Adrenal gland (tissue), 12 donors: Measurements from ENCODE around the gene ABCG2. TPM values are rescaled to one million over a fixed set of nuclear protein-coding genes. Genes with fewer than 3 reads are reported as not detected.

Experiments
- DNase-seq, 7 donors: peaks; one replicate each; pipeline ENCODE4 v3.0.0-alpha.2; 2019 to 2020
- H3K27ac ChIP-seq, 5 donors: fragments of 200-600 bp; sonication (generic) in 4 of 5; 1 replicate in 3 of 5; 2 replicates in 2 of 5; pipeline versions ENCODE4 v1.5.1 to v1.8.0; 2016 to 2020; ENCODE audit warnings: mild to moderate bottlenecking in 1 of 5
- H3K27me3 ChIP-seq: fragments of 200-600 bp; 2 replicates; pipeline ENCODE4 v1.8.0; 2021
- H3K36me3 ChIP-seq, 2 donors: fragments of 200-600 bp; replicated peaks in 1 of 2; 1 replicate in 1 of 2; 2 replicates in 1 of 2; pipeline versions ENCODE4 v1.5.1 to v1.8.0; 2018 to 2022
- H3K4me1 ChIP-seq, 2 donors: fragments of 200-600 bp; replicated peaks in 1 of 2; 1 replicate in 1 of 2; 2 replicates in 1 of 2; pipeline versions ENCODE4 v1.5.1 to v1.8.0; 2018 to 2021
- H3K4me3 ChIP-seq, 4 donors: fragments of 200-600 bp; sonication (generic) in 3 of 4; one replicate each; pipeline ENCODE4 v1.5.1; 2016 to 2018
- H3K9me3 ChIP-seq, 3 donors: fragments of 200-600 bp; sonication (generic) in 1 of 3; replicated peaks in 1 of 3; 1 replicate in 2 of 3; 2 replicates in 1 of 3; pipeline versions ENCODE4 v1.5.1 to v1.8.0; 2016 to 2021
- POLR2A ChIP-seq, 2 donors: fragments of 450-650 bp; IDR thresholded peaks; one replicate each; pipeline ENCODE4 v1.6.1; 2017; ENCODE audit warnings: antibody characterized with exemption in 2 of 2, mild to moderate bottlenecking in 2 of 2, moderate library complexity in 1 of 2
- WGBS, 4 donors: extraction: QIAGEN DNeasy Blood & Tissue Kit in 2 of 4; methylation state at CpG; one replicate each; pipeline versions ENCODE4 v1.1.5 to v1.1.7; 2013 to 2017; 5-methylcytosine and 5-hydroxymethylcytosine counted together
- intact Hi-C, 2 donors: fragments of 100-400 bp; cut with DNase I; formaldehyde crosslinking; loops; one replicate each; pipeline versions ENCODE4 v1.14.1 to v1.15.0; 2022 to 2023
- polyA plus RNA-seq, 3 donors: library from polyadenylated mRNA; stranded (reverse); fragments of 200-250 nt in 2 of 3; fragments of 350-450 nt in 1 of 3; fragmentation: Illumina TruSeq in 1 of 3; extraction: RNeasy Lipid Tissue Mini Kit (QIAGEN cat#74804) in 1 of 3; gene quantifications; one replicate each; pipeline ENCODE4 v1.2.3, GENCODE V29; 2013 to 2014
- total RNA-seq, 9 donors: library from RNA; depleted of rRNA in 4 of 9; stranded (reverse); fragments of >200 nt in 4 of 9; fragments of 120-200 nt in 1 of 9; fragmentation: NEBNext Ultra II Directional in 1 of 9; extraction: Animal tissue kit (Norgen Biotek cat#: 25700) in 1 of 9; gene quantifications; one replicate each; pipeline versions ENCODE4 v1.1.0 to v1.2.4, GENCODE V29; 2013 to 2023
- TF ChIP-seq, protein P1 (sequence below), 6 experiments: fragments of 450-650 bp in 4 of 6; fragments of 200-600 bp in 2 of 6; sonication (generic) in 1 of 6; IDR thresholded peaks; 1 replicate in 5 of 6; 2 replicates in 1 of 6; pipeline versions ENCODE4 v1.5.1 to v1.8.0; 2016 to 2021; ENCODE audit warnings: antibody characterized with exemption in 6 of 6, mild to moderate bottlenecking in 2 of 6, moderate library complexity in 1 of 6
- donor health status: healthy with polysubstance abuse.
- donor health status: Bipolar disorder and iron deficiency.
- donor health status: DM: yes; HTN: yes; CAD: no.
- donor health status: DM: no; HTN: no; CAD: no.
- donor health status: DM: no; HTN: no; CAD: no.
- donor health status: DM: yes; HTN: yes; CAD: no.

Gene ABCG2
- total and polyA plus RNA-seq, 12 donors: 2.0 to 22.0 (median 6.4) TPM

DNA sequence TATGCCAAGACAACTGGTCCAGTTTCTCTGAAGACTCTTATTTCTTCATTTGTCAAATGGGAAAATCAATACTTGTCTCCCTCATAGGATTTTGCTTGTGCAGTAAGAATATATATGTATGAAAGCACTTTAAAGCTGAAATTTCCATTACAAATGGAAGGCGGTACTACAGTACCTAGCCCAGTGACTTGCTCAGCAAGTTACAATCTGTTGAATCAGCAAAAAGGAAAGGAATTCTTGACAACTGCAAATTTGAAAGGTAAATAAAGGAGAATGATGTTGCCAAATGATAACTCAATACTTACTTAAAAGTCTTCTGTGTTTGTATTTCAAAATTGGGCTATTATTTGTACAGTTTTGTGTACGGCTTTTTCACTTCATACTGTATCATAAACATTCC lies 79.9 kb downstream of the ABCG2 start:
- Histone ChIP-seq H3K27ac (no peak overlapping the region), H3K36me3 (peaks cover 0 to 28% of the 10 kb centered on the region in 2 donors), H3K9me3 (no peaks in the 10 kb centered on the region), H3K4me1 (no peaks in the 10 kb centered on the region), H3K4me3 (no peak overlapping the region), H3K27me3 (no peaks in the 10 kb centered on the region)
- intact Hi-C loops: no loop called here
- DNase-seq: no peak
- no peak for TF ChIP-seq POLR2A (IDR thresholded peaks at IDR 0.05)
- TF ChIP-seq, protein P1, sequence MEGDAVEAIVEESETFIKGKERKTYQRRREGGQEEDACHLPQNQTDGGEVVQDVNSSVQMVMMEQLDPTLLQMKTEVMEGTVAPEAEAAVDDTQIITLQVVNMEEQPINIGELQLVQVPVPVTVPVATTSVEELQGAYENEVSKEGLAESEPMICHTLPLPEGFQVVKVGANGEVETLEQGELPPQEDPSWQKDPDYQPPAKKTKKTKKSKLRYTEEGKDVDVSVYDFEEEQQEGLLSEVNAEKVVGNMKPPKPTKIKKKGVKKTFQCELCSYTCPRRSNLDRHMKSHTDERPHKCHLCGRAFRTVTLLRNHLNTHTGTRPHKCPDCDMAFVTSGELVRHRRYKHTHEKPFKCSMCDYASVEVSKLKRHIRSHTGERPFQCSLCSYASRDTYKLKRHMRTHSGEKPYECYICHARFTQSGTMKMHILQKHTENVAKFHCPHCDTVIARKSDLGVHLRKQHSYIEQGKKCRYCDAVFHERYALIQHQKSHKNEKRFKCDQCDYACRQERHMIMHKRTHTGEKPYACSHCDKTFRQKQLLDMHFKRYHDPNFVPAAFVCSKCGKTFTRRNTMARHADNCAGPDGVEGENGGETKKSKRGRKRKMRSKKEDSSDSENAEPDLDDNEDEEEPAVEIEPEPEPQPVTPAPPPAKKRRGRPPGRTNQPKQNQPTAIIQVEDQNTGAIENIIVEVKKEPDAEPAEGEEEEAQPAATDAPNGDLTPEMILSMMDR (IDR thresholded peaks at IDR 0.05): no peak
- WGBS, 4 donors: 75 to 97% (median 96%) methylated on average over 2 of the region's 2 CpGs

DNA sequence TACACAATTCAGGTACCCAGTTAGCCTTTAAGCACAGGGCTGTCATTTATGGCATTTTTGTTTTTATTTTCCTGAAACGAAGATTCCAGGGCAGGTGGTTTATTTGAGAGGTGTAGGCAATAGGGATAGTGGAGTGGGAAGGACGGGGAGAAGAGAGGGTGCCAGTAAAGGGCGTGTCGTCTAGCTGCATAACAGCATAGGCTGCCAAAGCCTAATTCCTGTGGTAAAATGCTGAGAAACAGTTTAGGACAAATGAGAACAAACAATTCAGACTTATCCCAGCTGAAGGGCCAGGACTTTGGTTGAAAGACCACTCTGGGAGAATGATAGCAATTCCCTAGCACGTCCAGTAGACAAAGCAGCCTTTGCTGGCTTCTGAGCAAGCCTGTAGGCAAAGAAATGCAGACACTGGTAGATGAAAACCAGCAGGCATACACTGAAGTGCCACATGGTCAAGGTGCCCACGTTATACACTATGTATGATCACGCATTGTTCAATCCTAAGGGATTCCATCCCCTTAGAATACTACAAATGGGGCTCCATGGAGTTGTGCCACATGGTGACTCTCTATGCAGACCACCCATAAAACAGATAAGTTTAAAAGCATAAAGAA lies 80.4 kb downstream of the ABCG2 start:
- WGBS, 4 donors: 92 to 95% (median 94%) methylated on average over 7 of the region's 7 CpGs
- Histone ChIP-seq H3K27me3 (no peaks in the 10 kb centered on the region), H3K4me3 (no peak overlapping the region), H3K9me3 (no peaks in the 10 kb centered on the region), H3K4me1 (no peaks in the 10 kb centered on the region), H3K27ac (no peak overlapping the region), H3K36me3 (peaks cover 0 to 28% of the 10 kb centered on the region in 2 donors)
- intact Hi-C loops: no loop called here
- TF ChIP-seq, protein P1 (IDR thresholded peaks at IDR 0.05): no peak
- TF ChIP-seq POLR2A (IDR thresholded peaks at IDR 0.05): no peak
- no peak for DNase-seq

DNA sequence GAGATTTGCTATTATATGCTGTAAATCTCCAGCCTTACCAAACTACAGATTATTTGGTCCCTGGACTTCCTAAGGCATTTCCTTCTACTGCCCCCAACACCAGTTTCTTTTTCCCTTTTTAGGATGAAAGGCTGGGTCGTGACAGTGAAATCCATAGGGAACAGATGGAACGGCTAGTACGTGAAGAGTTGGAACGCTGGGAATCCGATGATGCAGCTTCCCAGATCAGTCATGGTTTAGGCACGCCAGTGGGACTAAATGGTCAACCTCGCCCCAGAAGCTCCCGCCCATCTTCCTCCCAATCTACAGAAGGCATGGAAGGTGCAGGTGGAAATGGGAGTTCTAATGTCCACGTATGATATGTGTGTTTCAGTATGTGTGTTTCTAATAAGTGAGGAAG lies 83.1 kb downstream of the ABCG2 start:
- no peaks in the 10 kb centered on the region for H3K4me1 ChIP-seq
- no peak overlapping the region for H3K27ac ChIP-seq
- H3K4me3 ChIP-seq: no peak overlapping the region
- H3K36me3 ChIP-seq: peaks cover 0 to 42% of the 10 kb centered on the region in 2 donors
- 91 to 95% (median 93%) methylated on average over 9 of the region's 9 CpGs for WGBS, 4 donors
- intact Hi-C loops: no loop called here
- TF ChIP-seq POLR2A (IDR thresholded peaks at IDR 0.05): no peak
- TF ChIP-seq, protein P1 (IDR thresholded peaks at IDR 0.05): no peak
- DNase-seq: no peak
- H3K27me3 ChIP-seq: no peaks in the 10 kb centered on the region
- H3K9me3 ChIP-seq: no peaks in the 10 kb centered on the region

DNA sequence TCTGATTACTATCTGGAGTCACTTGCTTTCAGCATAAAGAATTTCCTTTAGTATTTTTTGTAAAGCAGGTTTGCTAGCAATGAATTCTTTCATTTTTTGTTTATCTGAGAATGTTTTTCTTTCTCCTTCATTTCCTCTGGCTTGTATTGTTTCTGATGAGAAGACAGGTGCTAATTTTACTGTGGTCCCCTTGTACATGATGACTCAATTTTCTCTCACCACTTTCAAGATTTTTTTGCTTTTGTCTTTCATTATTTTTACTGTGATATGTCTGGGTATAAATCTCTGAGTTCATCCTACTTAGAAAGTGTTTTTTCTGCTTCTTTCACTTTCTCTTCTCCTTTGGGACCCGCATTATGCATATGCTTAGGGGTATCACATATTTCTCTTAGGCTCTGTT lies 88.4 kb downstream of the ABCG2 start:
- H3K4me3 ChIP-seq: no peak overlapping the region
- intact Hi-C loops: no loop called here
- H3K27ac ChIP-seq: no peak overlapping the region
- peaks cover 0 to 58% of the 10 kb centered on the region in 2 donors for H3K36me3 ChIP-seq
- 86 to 100% (median 93%) methylated on average over 1 of the region's 1 CpG for WGBS, 4 donors
- H3K4me1 ChIP-seq: no peaks in the 10 kb centered on the region
- no peak for DNase-seq
- H3K9me3 ChIP-seq: peaks cover 0 to 4% (median 0%) of the 10 kb centered on the region in 3 donors
- H3K27me3 ChIP-seq: no peaks in the 10 kb centered on the region
- no peak for TF ChIP-seq POLR2A (IDR thresholded peaks at IDR 0.05)
- TF ChIP-seq, protein P1 (IDR thresholded peaks at IDR 0.05): no peak
